ENCODE measurements around the gene CRLF1. TPM values are rescaled to one million over a fixed set of nuclear protein-coding genes. Genes with fewer than 3 reads are reported as not detected.

Gene CRLF1
- total and polyA plus RNA-seq, 2 donors (not counting 1 experiment from before 2014, with no cell fraction given) = not detected

DNA sequence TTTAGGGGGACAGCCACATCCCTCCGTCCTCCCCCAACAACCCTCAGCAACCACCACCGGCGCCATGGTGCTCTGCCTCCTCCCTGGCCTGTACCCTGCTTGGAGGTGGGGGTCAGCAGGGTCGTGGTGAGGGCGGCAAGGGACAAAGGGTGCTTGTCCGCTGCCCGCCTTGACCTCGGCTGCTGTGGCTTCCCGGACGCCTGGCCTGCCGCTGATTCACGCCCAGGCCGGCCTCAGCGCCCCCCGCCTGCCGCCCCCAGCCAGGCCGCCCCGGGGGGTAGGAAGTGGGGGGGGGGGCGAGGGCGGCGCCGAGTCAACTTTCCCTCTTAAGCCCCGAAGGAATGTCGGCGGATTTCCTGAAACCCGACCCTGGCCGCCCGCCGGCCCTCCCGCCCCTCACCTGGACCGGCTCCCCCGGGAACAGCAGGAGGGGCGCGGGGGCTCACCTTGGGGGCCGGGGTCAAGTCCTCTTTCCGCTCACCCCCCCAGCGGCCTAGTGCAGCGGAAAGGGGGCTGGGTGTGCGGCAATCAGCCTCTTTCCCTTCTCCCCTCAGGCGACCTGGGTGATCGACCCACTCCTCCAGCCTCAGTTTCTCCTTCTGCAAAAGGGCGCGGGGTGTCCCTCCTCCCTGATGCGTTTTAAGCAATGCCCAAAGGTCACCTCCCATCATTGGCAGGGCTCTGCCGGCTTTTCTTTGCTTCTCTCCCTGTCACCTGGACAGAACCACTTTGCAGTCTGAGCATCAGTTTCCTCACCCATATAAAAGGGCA, 4.1 kb upstream of the CRLF1 start:
- Histone ChIP-seq H3K4me1 (ENCODE audit: control insufficient read depth in 2 of 2, insufficient read depth in 2 of 2, low read length in 2 of 2) (peaks cover 41 to 56% of the 10 kb centered on the region in 2 donors), H3K9me3 (ENCODE audit: control extremely low read depth in 1 of 3, control insufficient read depth in 2 of 3, insufficient read depth in 1 of 3, low read length in 2 of 3) (peaks cover 0 to 23% (median 0%) of the 10 kb centered on the region in 3 donors), H4K20me1 (ENCODE audit: control insufficient read depth, insufficient read depth, low read length, poor library complexity, severe bottlenecking) (no peaks in the 10 kb centered on the region), H3K36me3 (replicated peaks in 1 of 2; ENCODE audit: control extremely low read depth in 1 of 2, control insufficient read depth in 1 of 2, extremely low read depth in 1 of 2, insufficient read depth in 2 of 2, low read length in 1 of 2) (no peaks in the 10 kb centered on the region), H3K27me3 (replicated peaks in 1 of 4; ENCODE audit: control extremely low read depth in 1 of 4, control insufficient read depth in 3 of 4, insufficient read depth in 4 of 4, low read length in 3 of 4) (peaks cover 0 to 87% (median 62%) of the 10 kb centered on the region in 4 experiments), H3K9ac (ENCODE audit: low read length) (no peak overlapping the region), H3K79me2 (ENCODE audit: control insufficient read depth, insufficient read depth, low read length) (no peaks in the 10 kb centered on the region), H3K4me3 (ENCODE audit: control extremely low read depth in 1 of 5, extremely low read depth in 1 of 5, insufficient read depth in 1 of 5, low read depth in 2 of 5, low read length in 4 of 5) (peak overlapping the region in 1 of 5 experiments; percentile 4), H3K27ac (ENCODE audit: low read length in 2 of 2) (no peak overlapping the region), H3K4me2 (replicated peaks; ENCODE audit: low read depth, low read length, poor library complexity, severe bottlenecking) (peak overlapping the region; percentile 97), H2AFZ (ENCODE audit: insufficient read depth, low read depth, low read length, poor library complexity, severe bottlenecking) (no peak overlapping the region)
- ATAC-seq (ENCODE audit: low read depth) (no peak), DNase-seq (no peak)
- H3K9me3 Mint-ChIP-seq (ENCODE audit: insufficient read depth) = no peaks in the 10 kb centered on the region
- peaks cover 37% of the 10 kb centered on the region for H3K4me1 Mint-ChIP-seq
- TF ChIP-seq, protein P1, sequence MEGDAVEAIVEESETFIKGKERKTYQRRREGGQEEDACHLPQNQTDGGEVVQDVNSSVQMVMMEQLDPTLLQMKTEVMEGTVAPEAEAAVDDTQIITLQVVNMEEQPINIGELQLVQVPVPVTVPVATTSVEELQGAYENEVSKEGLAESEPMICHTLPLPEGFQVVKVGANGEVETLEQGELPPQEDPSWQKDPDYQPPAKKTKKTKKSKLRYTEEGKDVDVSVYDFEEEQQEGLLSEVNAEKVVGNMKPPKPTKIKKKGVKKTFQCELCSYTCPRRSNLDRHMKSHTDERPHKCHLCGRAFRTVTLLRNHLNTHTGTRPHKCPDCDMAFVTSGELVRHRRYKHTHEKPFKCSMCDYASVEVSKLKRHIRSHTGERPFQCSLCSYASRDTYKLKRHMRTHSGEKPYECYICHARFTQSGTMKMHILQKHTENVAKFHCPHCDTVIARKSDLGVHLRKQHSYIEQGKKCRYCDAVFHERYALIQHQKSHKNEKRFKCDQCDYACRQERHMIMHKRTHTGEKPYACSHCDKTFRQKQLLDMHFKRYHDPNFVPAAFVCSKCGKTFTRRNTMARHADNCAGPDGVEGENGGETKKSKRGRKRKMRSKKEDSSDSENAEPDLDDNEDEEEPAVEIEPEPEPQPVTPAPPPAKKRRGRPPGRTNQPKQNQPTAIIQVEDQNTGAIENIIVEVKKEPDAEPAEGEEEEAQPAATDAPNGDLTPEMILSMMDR (IDR thresholded peaks at IDR 0.05) = no peak
- peak; percentile 69 for TF ChIP-seq EZH2 (IDR thresholded peaks at IDR 0.05; ENCODE audit: borderline replicate concordance, insufficient read depth, low read depth, low read length, poor library complexity, severe bottlenecking)
- peak overlapping the region; percentile 77 for H3K4me3 Mint-ChIP-seq
- CTCF ChIA-PET = no interaction called here
- intact Hi-C loops (cut with micrococcal nuclease) = no loop called here
- no peak overlapping the region for H3K27ac Mint-ChIP-seq
- POLR2A ChIA-PET = no interaction called here
- peaks cover 51% of the 10 kb centered on the region for H3K27me3 Mint-ChIP-seq
- WGBS (ENCODE audit: insufficient coverage) = 3% methylated on average over 40 of the region's 45 CpGs

DNA sequence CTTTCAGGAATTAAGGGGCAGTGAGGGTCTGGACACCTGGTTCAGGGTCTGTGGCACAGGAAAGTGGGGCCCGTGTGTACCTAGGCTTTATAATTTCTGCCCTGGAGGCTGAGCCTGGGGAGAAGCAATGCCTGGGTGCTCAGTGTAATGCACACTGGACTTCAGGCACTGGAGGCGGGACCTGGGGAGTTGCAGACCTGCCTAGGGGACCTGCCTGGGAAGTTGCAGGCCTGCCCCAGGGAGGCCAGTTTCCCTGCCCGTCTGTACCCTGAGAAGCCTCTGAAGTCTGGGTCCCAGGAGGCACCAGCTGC, 3.6 kb upstream of the CRLF1 start:
- Mint-ChIP-seq H3K4me1 (peaks cover 42% of the 10 kb centered on the region), H3K4me3 (no peak overlapping the region), H3K27me3 (peaks cover 53% of the 10 kb centered on the region), H3K9me3 (ENCODE audit: insufficient read depth) (no peaks in the 10 kb centered on the region), H3K27ac (no peak overlapping the region)
- Histone ChIP-seq H3K4me3 (ENCODE audit: control extremely low read depth in 1 of 5, extremely low read depth in 1 of 5, insufficient read depth in 1 of 5, low read depth in 2 of 5, low read length in 4 of 5) (no peak overlapping the region), H3K9me3 (ENCODE audit: control extremely low read depth in 1 of 3, control insufficient read depth in 2 of 3, insufficient read depth in 1 of 3, low read length in 2 of 3) (peaks cover 0 to 27% (median 0%) of the 10 kb centered on the region in 3 donors), H3K79me2 (ENCODE audit: control insufficient read depth, insufficient read depth, low read length) (no peaks in the 10 kb centered on the region), H3K36me3 (replicated peaks in 1 of 2; ENCODE audit: control extremely low read depth in 1 of 2, control insufficient read depth in 1 of 2, extremely low read depth in 1 of 2, insufficient read depth in 2 of 2, low read length in 1 of 2) (no peaks in the 10 kb centered on the region), H4K20me1 (ENCODE audit: control insufficient read depth, insufficient read depth, low read length, poor library complexity, severe bottlenecking) (no peaks in the 10 kb centered on the region), H3K27ac (ENCODE audit: low read length in 2 of 2) (no peak overlapping the region), H3K4me1 (ENCODE audit: control insufficient read depth in 2 of 2, insufficient read depth in 2 of 2, low read length in 2 of 2) (peaks cover 46 to 61% of the 10 kb centered on the region in 2 donors), H3K4me2 (replicated peaks; ENCODE audit: low read depth, low read length, poor library complexity, severe bottlenecking) (no peak overlapping the region), H2AFZ (ENCODE audit: insufficient read depth, low read depth, low read length, poor library complexity, severe bottlenecking) (no peak overlapping the region), H3K9ac (ENCODE audit: low read length) (no peak overlapping the region), H3K27me3 (replicated peaks in 1 of 4; ENCODE audit: control extremely low read depth in 1 of 4, control insufficient read depth in 3 of 4, insufficient read depth in 4 of 4, low read length in 3 of 4) (peaks cover 0 to 88% (median 66%) of the 10 kb centered on the region in 4 experiments)
- TF ChIP-seq EZH2 (IDR thresholded peaks at IDR 0.05; ENCODE audit: borderline replicate concordance, insufficient read depth, low read depth, low read length, poor library complexity, severe bottlenecking) = no peak
- TF ChIP-seq, protein P1 (IDR thresholded peaks at IDR 0.05) = no peak
- ChIA-PET POLR2A (no interaction called here), CTCF (no interaction called here)
- no peak for ATAC-seq (ENCODE audit: low read depth)
- intact Hi-C loops (cut with micrococcal nuclease) = no loop called here
- no peak for DNase-seq
- WGBS (ENCODE audit: insufficient coverage) = 32% methylated on average over 3 of the region's 3 CpGs

Measured in B cell (primary cell).